ENCODE measurements around the gene PTPRN2. TPM values are rescaled to one million over a fixed set of nuclear protein-coding genes. Genes with fewer than 3 reads are reported as not detected.

PTPRN2 gene
- total and polyA plus RNA-seq, 9 of the 15 experiments (the other 6 are each of a cell fraction or from before 2014, with no cell fraction given) = not detected

GRCh38 chr7:158494162-158494586, 93.4 kb downstream of the PTPRN2 start (continued):
- TF ChIP-seq NCOA1 (IDR thresholded peaks at IDR 0.05; ENCODE audit: low read depth) (no peak), TCF3 (CRISPR knock-in tag; IDR thresholded peaks at IDR 0.05) (no peak), CTCF (IDR thresholded peaks at IDR 0.05 in 2 of 3, conservative IDR thresholded peaks at IDR 0.05 in 1 of 3; ENCODE audit: insufficient read depth in 2 of 3, low read depth in 1 of 3, low read length in 3 of 3) (peak; percentile 62 to 74 (median 67)), STAG1 (CRISPR knock-in tag; IDR thresholded peaks at IDR 0.05; ENCODE audit: borderline replicate concordance) (peak; percentile 54; the same call in 1 of the 2 replicates), STAT5A (IDR thresholded peaks at IDR 0.05; ENCODE audit: borderline replicate concordance, low read length) (no peak), ETV1 (tag; conservative IDR thresholded peaks at IDR 0.05; ENCODE audit: low read depth) (0 out of 2 replicates have a peak, but pooled peaks have one; percentile 24), ZNF263 (CRISPR knock-in tag; IDR thresholded peaks at IDR 0.05; ENCODE audit: borderline replicate concordance) (no peak), NCOA6 (IDR thresholded peaks at IDR 0.05) (no peak), RAD21 (CRISPR knock-in tag; conservative IDR thresholded peaks at IDR 0.05 in 1 of 2, IDR thresholded peaks at IDR 0.05 in 1 of 2) (peak; percentile 25 to 65; a peak in 3 of 4 replicates), FOXK1 (CRISPR knock-in tag; IDR thresholded peaks at IDR 0.05; ENCODE audit: borderline replicate concordance) (no peak), SMC3 (conservative IDR thresholded peaks at IDR 0.05; ENCODE audit: insufficient read depth, low read depth, low read length) (peak; percentile 49; the same call in 1 of the 2 replicates), YY1 (IDR thresholded peaks at IDR 0.05; ENCODE audit: borderline replicate concordance in 1 of 3, control insufficient read depth in 1 of 3, extremely low read depth in 1 of 3, insufficient read depth in 3 of 3, insufficient read length in 1 of 3, insufficient replicate concordance in 2 of 3, low read depth in 1 of 3, low read length in 2 of 3) (peak in 1 of 3 experiments; percentile 9), MAZ (CRISPR knock-in tag; conservative IDR thresholded peaks at IDR 0.05 in 1 of 2, IDR thresholded peaks at IDR 0.05 in 1 of 2) (no peak), CAMTA2 (CRISPR knock-in tag; conservative IDR thresholded peaks at IDR 0.05) (no peak)
